Adipocyte (in vitro differentiated cells): ENCODE measurements around the gene DLK2.
"Not testable (repeated sequence)": the region's sequence is repeated elsewhere in the genome, so short reads cannot be mapped to it uniquely, and the experiment has no call there.

Experiments used
- DNase-seq: peaks from one replicate; pipeline ENCODE4 v3.0.0-alpha.2; 2015; ENCODE audit warnings: low read depth
- H3K27me3 ChIP-seq: replicated peaks from 2 replicates; pipeline ENCODE4 v1.7.0; 2013; ENCODE audit warnings: mild to moderate bottlenecking, low read length, moderate library complexity; ENCODE audit not compliant: control insufficient read depth, insufficient read depth
- H3K36me3 ChIP-seq: 2 replicates; pipeline ENCODE4 v1.7.0; 2013; ENCODE audit warnings: low read length, mild to moderate bottlenecking, moderate library complexity; ENCODE audit not compliant: control insufficient read depth, insufficient read depth, severe bottlenecking
- H3K4me1 ChIP-seq: 2 replicates; pipeline ENCODE4 v1.7.0; 2013; ENCODE audit warnings: mild to moderate bottlenecking, low read length, moderate library complexity; ENCODE audit not compliant: control insufficient read depth, insufficient read depth
- H3K4me3 ChIP-seq: 2 replicates; pipeline ENCODE4 v1.7.0; 2013; ENCODE audit warnings: mild to moderate bottlenecking, low read length, moderate library complexity
- H3K9ac ChIP-seq: 2 replicates; pipeline ENCODE4 v1.7.0; 2013; ENCODE audit warnings: mild to moderate bottlenecking, low read length, moderate library complexity
- H3K9me3 ChIP-seq: 2 replicates; pipeline ENCODE4 v1.7.0; 2013; ENCODE audit warnings: mild to moderate bottlenecking, low read length, moderate library complexity; ENCODE audit not compliant: control insufficient read depth

DLK2 gene

GRCh38 chr6:43477235-43478007, 22.1 kb upstream of the DLK2 start, which contains the start of gene TJAP1:
TSS of gene TJAP1 (plus strand) at chr6:43477570. CDS start at chr6:43499002, 21,432 bp downstream.
- Histone ChIP-seq H3K4me3 (peak within 1 kb of the TSS; percentile 87), H3K4me1 (peaks cover 11% of the 10 kb centered on the region), H3K9me3 (no peaks in the 10 kb centered on the region), H3K27me3 (no peaks in the 10 kb centered on the region), H3K9ac (peak within 1 kb of the TSS; percentile 89), H3K36me3 (no peaks in the 10 kb centered on the region)
- peak; percentile 96 for DNase-seq

- no peak overlapping the region for H3K9ac ChIP-seq
- H3K36me3 ChIP-seq: no peaks in the 10 kb centered on the region
- no peak for DNase-seq
- H3K4me3 ChIP-seq: peak overlapping the region; percentile 87
- no peaks in the 10 kb centered on the region for H3K9me3 ChIP-seq
- H3K4me1 ChIP-seq: peaks cover 11% of the 10 kb centered on the region
- H3K27me3 ChIP-seq: peaks cover 4% of the 10 kb centered on the region
These were observed 21.4 kb upstream of the DLK2 start for GRCh38 chr6:43476746-43477145.

GRCh38 chr6:43475516-43475915, 20.2 kb upstream of the DLK2 start:
- H3K27me3 ChIP-seq: peaks cover 9% of the 10 kb centered on the region
- peaks cover 11% of the 10 kb centered on the region for H3K4me1 ChIP-seq
- no peak overlapping the region for H3K9ac ChIP-seq
- H3K4me3 ChIP-seq: no peak overlapping the region
- no peaks in the 10 kb centered on the region for H3K9me3 ChIP-seq
- DNase-seq: no peak
- no peaks in the 10 kb centered on the region for H3K36me3 ChIP-seq

- Histone ChIP-seq H3K9me3 (no peaks in the 10 kb centered on the region), H3K4me1 (no peaks in the 10 kb centered on the region), H3K4me3 (no peak overlapping the region), H3K36me3 (no peaks in the 10 kb centered on the region), H3K27me3 (peaks cover 27% of the 10 kb centered on the region), H3K9ac (no peak overlapping the region)
- no peak for DNase-seq
These were observed 17.2 kb upstream of the DLK2 start for GRCh38 chr6:43472515-43472914.

- Histone ChIP-seq H3K9me3 (no peaks in the 10 kb centered on the region), H3K9ac (no peak overlapping the region), H3K4me3 (no peak overlapping the region), H3K27me3 (peaks cover 27% of the 10 kb centered on the region), H3K36me3 (no peaks in the 10 kb centered on the region), H3K4me1 (no peaks in the 10 kb centered on the region)
- DNase-seq: no peak
These were observed 16.1 kb upstream of the DLK2 start for GRCh38 chr6:43471399-43471798.

- no peaks in the 10 kb centered on the region for H3K36me3 ChIP-seq
- H3K9ac ChIP-seq: no peak overlapping the region
- H3K27me3 ChIP-seq: peaks cover 27% of the 10 kb centered on the region
- no peaks in the 10 kb centered on the region for H3K9me3 ChIP-seq
- no peaks in the 10 kb centered on the region for H3K4me1 ChIP-seq
- no peak for DNase-seq
- no peak overlapping the region for H3K4me3 ChIP-seq
These were observed 14.6 kb upstream of the DLK2 start for GRCh38 chr6:43469947-43470346.

- Histone ChIP-seq H3K27me3 (peaks cover 27% of the 10 kb centered on the region), H3K4me1 (no peaks in the 10 kb centered on the region), H3K36me3 (no peaks in the 10 kb centered on the region), H3K9ac (no peak overlapping the region), H3K4me3 (no peak overlapping the region), H3K9me3 (no peaks in the 10 kb centered on the region)
- no peak for DNase-seq
These were observed 13.7 kb upstream of the DLK2 start for GRCh38 chr6:43468748-43469681.

- Histone ChIP-seq H3K36me3 (no peaks in the 10 kb centered on the region), H3K9me3 (no peaks in the 10 kb centered on the region), H3K4me1 (no peaks in the 10 kb centered on the region), H3K27me3 (peaks cover 30% of the 10 kb centered on the region), H3K9ac (no peak overlapping the region), H3K4me3 (no peak overlapping the region)
- no peak for DNase-seq
These were observed 12.9 kb upstream of the DLK2 start for GRCh38 chr6:43468240-43468639.

GRCh38 chr6:43467752-43468151, 12.4 kb upstream of the DLK2 start:
- DNase-seq: no peak
- Histone ChIP-seq H3K9ac (no peak overlapping the region), H3K4me1 (no peaks in the 10 kb centered on the region), H3K27me3 (peaks cover 32% of the 10 kb centered on the region), H3K4me3 (no peak overlapping the region), H3K9me3 (no peaks in the 10 kb centered on the region), H3K36me3 (no peaks in the 10 kb centered on the region)

GRCh38 chr6:43467265-43467664, 11.9 kb upstream of the DLK2 start:
- peaks cover 37% of the 10 kb centered on the region for H3K27me3 ChIP-seq
- not testable (repeated sequence) for H3K4me3 ChIP-seq, H3K4me1 ChIP-seq

GRCh38 chr6:43465948-43466347, 10.6 kb upstream of the DLK2 start:
- Histone ChIP-seq H3K9ac (no peak overlapping the region), H3K4me3 (no peak overlapping the region), H3K27me3 (peaks cover 35% of the 10 kb centered on the region), H3K4me1 (no peaks in the 10 kb centered on the region), H3K36me3 (no peaks in the 10 kb centered on the region), H3K9me3 (no peaks in the 10 kb centered on the region)
- no peak for DNase-seq

More at GRCh38 chr6:43467265-43467664, 11.9 kb upstream of the DLK2 start:
- H3K9ac ChIP-seq, H3K36me3 ChIP-seq, H3K9me3 ChIP-seq, DNase-seq: not testable (repeated sequence)
